Measurements from ENCODE around the gene HAND1.

DNA sequence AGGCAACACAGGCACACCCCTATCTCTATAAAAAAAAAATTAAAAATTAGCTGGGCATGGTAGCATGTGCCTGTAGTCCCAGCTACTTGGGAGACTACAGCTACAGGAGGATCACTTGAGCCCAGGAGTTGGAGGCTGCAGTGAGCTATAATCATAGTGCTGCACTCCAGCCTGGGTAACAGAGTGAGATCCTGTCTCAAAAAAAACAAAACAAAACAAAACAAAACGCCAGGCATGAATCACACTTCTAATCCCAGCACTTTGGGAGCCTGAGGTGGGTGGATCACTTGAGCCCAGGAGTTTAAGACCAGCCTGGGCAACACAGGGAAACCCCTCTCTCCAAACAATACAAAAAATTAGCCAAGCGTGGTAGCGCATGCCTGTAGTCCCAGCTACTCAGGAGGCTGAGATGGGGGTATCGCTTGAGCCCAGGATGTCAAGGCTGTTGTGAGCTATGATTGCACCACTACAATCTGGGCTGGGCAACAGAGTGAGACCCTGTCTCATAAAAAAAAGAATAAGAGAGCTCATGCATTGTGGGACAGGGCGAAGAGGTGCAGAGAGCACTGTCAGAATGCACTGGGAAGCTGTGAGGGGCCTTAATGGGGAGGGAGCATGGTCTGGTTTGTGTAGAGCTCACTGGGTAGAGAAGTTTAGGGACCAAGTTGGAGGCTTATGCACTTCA is 40.6 kb downstream of the HAND1 start:
- no peak for TF ChIP-seq YY1 (IDR thresholded peaks at IDR 0.05; ENCODE audit: insufficient read depth, insufficient read length)
- TF ChIP-seq ZNF274 (IDR thresholded peaks at IDR 0.05; ENCODE audit: low read depth, low read length): no peak
- no peak for TF ChIP-seq SUZ12 (IDR thresholded peaks at IDR 0.05; ENCODE audit: extremely low read depth, insufficient read depth, insufficient read length)

All from NT2/D1 (cell line).